Measurements from ENCODE around the gene ZKSCAN8. TPM values are rescaled to one million over a fixed set of nuclear protein-coding genes. Genes with fewer than 3 reads are reported as not detected.

The ZKSCAN8 gene
- total RNA-seq, 1 donor from 2014 or later, result 13.9 TPM

DNA sequence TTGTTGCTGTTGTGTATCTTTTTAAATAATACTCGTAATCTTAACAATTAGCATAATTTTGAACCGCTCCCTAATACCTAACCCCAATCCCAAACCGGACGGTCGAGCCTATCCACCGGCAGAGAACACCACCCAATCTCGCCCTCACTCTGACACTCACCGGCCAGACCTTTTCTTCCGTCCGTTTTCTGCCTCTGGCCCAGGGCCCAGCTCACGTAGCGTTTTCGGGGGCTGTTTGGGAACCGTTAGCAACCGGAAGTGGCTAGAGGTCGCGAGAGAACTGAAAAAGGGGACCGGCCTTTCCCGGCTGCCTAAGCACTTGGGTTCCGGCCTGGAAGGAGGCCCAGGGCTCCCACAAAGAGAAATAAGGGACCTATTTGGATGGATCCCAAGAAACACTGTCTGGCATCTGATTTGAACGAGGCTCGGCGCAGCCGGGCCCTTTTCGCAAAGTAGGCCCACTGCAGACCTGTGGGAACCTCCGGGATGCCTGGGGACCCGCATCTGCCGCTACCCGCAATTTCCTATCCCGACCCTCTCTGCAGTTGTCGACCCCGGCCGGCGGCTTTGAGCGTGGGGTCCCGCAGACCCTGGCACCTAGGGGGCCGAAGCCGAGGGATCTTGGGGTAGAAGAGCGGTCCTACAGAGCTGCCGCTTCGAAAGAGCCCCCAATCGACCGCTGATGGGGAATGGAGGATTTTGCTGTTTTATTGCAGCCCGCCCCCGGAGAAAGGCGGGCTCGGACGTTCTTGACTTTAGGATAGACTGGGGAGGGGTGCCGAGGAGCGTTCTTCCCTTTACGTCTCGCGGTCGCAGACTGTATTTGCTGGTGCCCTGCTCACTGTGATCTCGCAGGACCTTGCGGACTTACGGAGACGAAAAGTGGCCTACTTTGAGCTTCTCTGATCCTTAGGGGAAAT is 4.8 kb upstream of the ZKSCAN8 start:
- peak; percentile 94 for DNase-seq
- intact Hi-C loops (cut with micrococcal nuclease), result loop anchor here (10.0 kb wide), 1 partner anchor 218 kb away; no protein-coding TSS in a partner anchor

GRCh38 chr6:28137505-28137981 is 4.1 kb upstream of the ZKSCAN8 start:
- ATAC-seq, result peak; percentile 3
- intact Hi-C loops (cut with micrococcal nuclease), result loop anchor here (10.0 kb wide), 1 partner anchor 217 kb away; no protein-coding TSS in a partner anchor
- no peak for DNase-seq

More for the DNA sequence above, 4.8 kb upstream of the ZKSCAN8 start:
- ATAC-seq, result peak; percentile 93

- DNase-seq (no peak), ATAC-seq (no peak)
- intact Hi-C loops (cut with micrococcal nuclease), result loop anchor here (10.0 kb wide), 2 partner anchors 85 to 215 kb away; partner anchors contain the start of gene ZSCAN9
Measured at GRCh38 chr6:28139860-28140543, 1.7 kb upstream of the ZKSCAN8 start.

DNA sequence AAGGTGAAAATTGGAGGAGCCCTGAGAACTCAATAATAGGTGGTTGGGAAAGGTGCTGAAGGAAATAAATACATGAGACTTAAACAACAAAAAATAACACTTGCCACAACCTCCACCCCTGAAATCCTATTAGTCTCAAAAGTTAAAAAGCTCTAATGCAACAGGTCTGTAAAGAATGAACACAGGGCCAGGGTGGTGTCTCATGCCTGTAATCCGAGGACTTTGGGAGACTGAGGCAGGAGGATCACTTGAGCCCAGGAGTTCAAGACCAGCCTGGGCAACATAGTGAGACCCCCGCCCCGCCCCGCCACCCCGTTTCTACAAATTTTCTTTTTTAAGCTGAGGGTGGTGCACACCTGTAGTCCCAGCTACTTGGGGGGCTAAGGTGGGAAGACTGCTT is 1.1 kb upstream of the ZKSCAN8 start:
- intact Hi-C loops (cut with micrococcal nuclease), result loop anchor here (10.0 kb wide), 1 partner anchor 84 kb away; the partner anchor contains the start of gene ZSCAN9
- ATAC-seq, result no peak

GRCh38 chr6:28142446-28142845 is 763 bp downstream of the ZKSCAN8 start:
- intact Hi-C loops (cut with micrococcal nuclease), result loop anchor here (10.0 kb wide), 1 partner anchor 82 kb away; the partner anchor contains the start of gene ZSCAN9
- ATAC-seq (no peak), DNase-seq (no peak)

More for the DNA sequence above, 1.1 kb upstream of the ZKSCAN8 start:
- DNase-seq, result no peak

DNA sequence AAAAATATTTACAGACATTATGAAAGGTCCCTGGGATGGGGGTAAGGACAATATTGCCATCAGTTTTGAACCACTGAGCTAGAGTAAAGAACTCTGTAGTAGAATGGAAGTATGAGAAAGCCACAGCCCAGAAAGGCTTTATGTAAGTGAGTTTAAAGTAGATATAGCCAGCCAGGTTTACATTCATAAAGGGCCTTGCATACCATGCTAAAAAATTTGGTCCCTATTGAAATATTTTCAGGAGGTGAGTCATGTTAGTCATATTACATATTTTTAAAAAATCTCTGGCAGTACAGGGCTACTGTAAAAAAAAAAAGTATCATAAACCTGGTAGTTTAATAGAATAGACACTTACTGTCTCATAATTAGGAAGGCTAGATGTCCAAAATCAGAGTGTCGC is 3.5 kb downstream of the ZKSCAN8 start:
- no peak for ATAC-seq
- intact Hi-C loops (cut with micrococcal nuclease), result loop anchor here (10.0 kb wide), 1 partner anchor 80 kb away; the partner anchor contains the start of gene ZSCAN9
- DNase-seq, result no peak

- intact Hi-C loops (cut with micrococcal nuclease), result no loop called here
- DNase-seq, result no peak
Measured at GRCh38 chr6:28152531-28152930, 10.8 kb downstream of the ZKSCAN8 start.

GRCh38 chr6:28153546-28153945 is 11.9 kb downstream of the ZKSCAN8 start:
- DNase-seq, result no peak
- intact Hi-C loops (cut with micrococcal nuclease), result no loop called here
- ATAC-seq, result no peak

More at GRCh38 chr6:28152531-28152930, 10.8 kb downstream of the ZKSCAN8 start:
- ATAC-seq, result no peak

DNA sequence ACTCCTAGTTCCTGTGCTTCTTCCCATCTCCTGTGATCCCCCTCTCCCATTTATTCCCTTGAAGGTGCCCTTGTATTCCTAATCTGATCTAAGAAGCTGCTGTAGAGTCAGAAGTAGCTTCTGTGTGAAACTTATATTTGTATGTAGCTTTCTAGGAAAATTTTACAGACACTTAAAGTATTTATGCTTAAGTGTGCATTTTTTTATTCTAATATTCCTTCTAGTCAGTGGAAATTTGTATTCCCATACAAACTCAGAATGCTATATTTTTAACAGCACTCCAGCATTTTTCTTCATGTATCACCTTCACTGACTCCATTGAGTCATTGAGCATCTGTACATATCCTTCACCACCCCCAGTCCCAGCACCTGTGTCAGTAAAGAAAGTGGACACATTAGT is 12.7 kb downstream of the ZKSCAN8 start:
- ATAC-seq (no peak), DNase-seq (no peak)
- intact Hi-C loops (cut with micrococcal nuclease), result no loop called here

DNA sequence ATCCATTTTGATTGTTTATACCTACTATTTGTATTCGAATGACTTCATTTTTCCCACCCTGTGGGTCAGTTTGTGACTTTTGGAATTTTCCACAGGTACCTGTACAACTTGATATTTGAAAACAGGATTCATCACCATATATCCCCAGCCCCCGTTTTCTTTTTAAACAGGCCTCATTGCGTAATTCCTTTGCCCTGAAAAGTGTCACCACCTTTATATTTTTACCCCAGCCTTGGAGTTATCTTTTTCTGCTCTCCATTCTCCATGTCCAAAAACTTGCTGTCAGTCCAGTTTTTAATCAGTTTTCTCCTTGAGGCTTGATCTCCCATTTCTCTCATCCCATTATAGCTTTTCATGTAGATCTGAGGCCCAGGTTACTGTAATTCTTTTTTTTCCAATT is 16.6 kb downstream of the ZKSCAN8 start:
- intact Hi-C loops (cut with micrococcal nuclease), result no loop called here
- ATAC-seq (no peak), DNase-seq (no peak)

DNA sequence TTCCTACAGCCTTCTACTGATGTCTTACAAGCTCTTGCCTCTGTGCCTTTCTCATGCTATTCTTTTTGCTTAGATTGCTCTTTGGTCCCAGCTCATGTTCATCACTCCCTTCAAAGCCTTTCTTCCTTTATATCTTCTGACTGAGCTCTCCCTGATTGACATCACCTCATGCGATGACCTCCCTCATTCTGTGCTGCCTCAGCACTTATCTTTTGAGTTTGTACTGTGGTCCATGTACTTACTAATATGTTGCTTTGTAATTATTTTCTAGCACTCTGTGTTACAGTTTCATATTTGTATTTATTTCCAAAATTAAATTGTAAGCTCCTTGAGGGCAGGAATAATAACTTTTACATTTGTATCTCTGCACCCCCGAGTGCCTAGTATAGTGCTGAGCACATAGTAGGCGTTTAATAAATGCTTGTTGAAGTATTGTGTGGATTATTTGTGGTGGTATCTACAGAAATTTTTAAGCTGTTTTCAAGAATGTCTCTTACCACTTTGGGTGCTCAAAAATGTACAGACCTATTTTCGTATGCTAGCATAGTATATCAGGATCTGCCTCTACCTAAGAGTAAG is 17.4 kb downstream of the ZKSCAN8 start:
- DNase-seq (no peak), ATAC-seq (no peak)
- intact Hi-C loops (cut with micrococcal nuclease), result no loop called here

- no peak for ATAC-seq
- intact Hi-C loops (cut with micrococcal nuclease), result no loop called here
Measured at GRCh38 chr6:28160233-28160632, 18.6 kb downstream of the ZKSCAN8 start.

DNA sequence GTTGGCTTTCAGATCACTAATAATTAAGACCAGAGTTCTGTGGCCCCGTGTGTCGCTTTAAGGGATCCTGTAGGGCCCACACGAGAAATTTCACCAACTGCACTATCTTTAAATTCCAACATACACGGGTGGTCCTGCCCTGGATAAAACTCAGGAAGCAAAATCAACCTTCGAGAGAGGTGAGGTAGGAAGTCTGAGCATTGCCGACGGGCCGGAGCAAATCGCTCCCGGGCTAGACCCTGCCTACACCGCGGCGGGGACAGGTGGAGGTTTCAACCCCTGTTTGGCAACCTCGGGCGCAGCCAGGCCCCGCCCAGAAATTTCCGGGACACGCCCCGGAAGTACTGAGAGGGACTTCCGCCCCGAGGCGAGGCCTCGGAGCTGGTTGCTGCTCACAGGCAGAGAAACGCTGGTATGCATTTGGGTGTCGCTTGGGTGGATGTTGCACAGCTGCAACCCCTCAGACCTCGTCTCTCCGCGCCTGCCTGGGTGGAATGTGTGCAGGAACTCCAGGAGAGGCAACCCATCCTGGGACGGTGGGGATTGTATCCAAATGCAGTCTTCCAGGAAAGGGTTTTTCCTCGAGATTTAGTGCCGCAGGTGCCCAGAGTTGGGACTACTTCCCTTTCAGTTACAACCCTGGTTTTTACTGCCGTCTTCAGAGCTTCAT is 19.9 kb downstream of the ZKSCAN8 start:
- intact Hi-C loops (cut with micrococcal nuclease), result no loop called here
- ATAC-seq (peak; percentile 92), DNase-seq (peak; percentile 84)

More at GRCh38 chr6:28160233-28160632, 18.6 kb downstream of the ZKSCAN8 start:
- no peak for DNase-seq

GRCh38 chr6:28165563-28165962 is 23.9 kb downstream of the ZKSCAN8 start:
- no peak for DNase-seq
- ATAC-seq, result no peak
- intact Hi-C loops (cut with micrococcal nuclease), result no loop called here

GRCh38 chr6:28167068-28167467 is 25.4 kb downstream of the ZKSCAN8 start:
- DNase-seq, result no peak
- intact Hi-C loops (cut with micrococcal nuclease), result no loop called here
- no peak for ATAC-seq

GRCh38 chr6:28167926-28168325 is 26.2 kb downstream of the ZKSCAN8 start:
- DNase-seq (no peak), ATAC-seq (no peak)
- intact Hi-C loops (cut with micrococcal nuclease), result no loop called here

GRCh38 chr6:28171271-28171670 is 29.6 kb downstream of the ZKSCAN8 start:
- DNase-seq (no peak), ATAC-seq (no peak)
- intact Hi-C loops (cut with micrococcal nuclease), result no loop called here

- DNase-seq (no peak), ATAC-seq (no peak)
- intact Hi-C loops (cut with micrococcal nuclease), result no loop called here
Measured at GRCh38 chr6:28172006-28172405, 30.3 kb downstream of the ZKSCAN8 start.

DNA sequence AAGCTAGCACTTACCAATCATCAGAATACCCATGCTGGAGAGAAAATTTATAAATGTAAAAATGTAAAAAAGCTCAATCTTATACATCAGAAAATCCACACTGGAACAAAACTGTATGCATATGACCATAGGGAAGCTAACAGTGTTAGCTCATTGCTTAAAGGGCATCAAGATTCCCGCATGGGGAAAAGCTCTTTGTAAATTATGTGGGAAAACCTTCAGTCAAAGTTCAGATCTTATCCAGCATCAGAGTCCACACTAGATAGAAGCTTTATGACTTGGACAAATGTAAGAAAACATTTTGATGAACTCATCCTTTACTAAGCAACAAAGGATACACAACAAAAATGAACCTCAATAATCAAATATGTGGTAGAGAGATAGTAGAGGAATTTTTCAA is 34.7 kb downstream of the ZKSCAN8 start:
- intact Hi-C loops (cut with micrococcal nuclease), result no loop called here
- no peak for ATAC-seq
- no peak for DNase-seq

Measured in left ventricle myocardium superior (tissue), 1 donor.